A172 (cell line): ENCODE results near the gene CCR5. TPM values are rescaled to one million over a fixed set of nuclear protein-coding genes. Genes with fewer than 3 reads are reported as not detected.
"Not testable (repeated sequence)": the region's sequence is repeated elsewhere in the genome, so short reads cannot be mapped to it uniquely, and the experiment has no call there.

Experiments
- DNase-seq: peaks from one replicate; pipeline ENCODE4 v3.0.0-alpha.2; 2015; ENCODE audit warnings: low spot score
- total RNA-seq: library from RNA; depleted of rRNA; stranded (reverse); fragments of >200 nt; shearing (Covaris generic); gene quantifications from 2 replicates; pipeline ENCODE4 v1.2.3, GENCODE V29; 2014; rRNA removed

Gene CCR5
- not detected in 2 replicates for total RNA-seq

- DNase-seq = no peak
Observed at GRCh38 chr3:46370839-46371518, at the start of gene CCR5. Gene CCR5, plus strand, starts transcription at chr3:46370946. Its CDS starts 1,957 bp downstream, at chr3:46372903.

GRCh38 chr3:46321461-46322104, 49.2 kb upstream of the CCR5 start:
- no peak for DNase-seq

- DNase-seq = no peak
Observed at GRCh38 chr3:46324036-46324435, 46.7 kb upstream of the CCR5 start.

GRCh38 chr3:46325645-46326300, 45.0 kb upstream of the CCR5 start:
- DNase-seq = no peak

- not testable (repeated sequence) for DNase-seq
Observed at GRCh38 chr3:46330676-46331075, 40.1 kb upstream of the CCR5 start.

- DNase-seq = peak; percentile 45
Observed at GRCh38 chr3:46334741-46335478, 35.8 kb upstream of the CCR5 start.

- no peak for DNase-seq
Observed at GRCh38 chr3:46335541-46335940, 35.2 kb upstream of the CCR5 start.

- DNase-seq = no peak
Observed at GRCh38 chr3:46337911-46338310, 32.8 kb upstream of the CCR5 start.

GRCh38 chr3:46338840-46339239, 31.9 kb upstream of the CCR5 start:
- no peak for DNase-seq

- no peak for DNase-seq
Observed at GRCh38 chr3:46344476-46344875, 26.3 kb upstream of the CCR5 start.

- no peak for DNase-seq
Observed at GRCh38 chr3:46348823-46349482, 21.8 kb upstream of the CCR5 start.

GRCh38 chr3:46349484-46350261, 21.1 kb upstream of the CCR5 start:
- DNase-seq = no peak

GRCh38 chr3:46350262-46350565, 20.5 kb upstream of the CCR5 start:
- DNase-seq = no peak

GRCh38 chr3:46351646-46352045, 19.1 kb upstream of the CCR5 start:
- DNase-seq = no peak

GRCh38 chr3:46353090-46353489, 17.7 kb upstream of the CCR5 start:
- no peak for DNase-seq

GRCh38 chr3:46353647-46354410, 16.9 kb upstream of the CCR5 start, which contains the start of gene CCR2:
Gene CCR2, plus strand, starts transcription at chr3:46354111. Its CDS starts 3,417 bp downstream, at chr3:46357528.
- no peak for DNase-seq

- no peak for DNase-seq
Observed at GRCh38 chr3:46354478-46354877, 16.3 kb upstream of the CCR5 start.

- no peak for DNase-seq
Observed at GRCh38 chr3:46354984-46355383, 15.8 kb upstream of the CCR5 start.

- DNase-seq = no peak
Observed at GRCh38 chr3:46356276-46356675, 14.5 kb upstream of the CCR5 start.

GRCh38 chr3:46356909-46357308, 13.8 kb upstream of the CCR5 start:
- no peak for DNase-seq
